DND-41 (cell line): ENCODE data around the gene SLIT2.

ENCODE experiments used
- CTCF ChIP-seq: IDR thresholded peaks from 2 replicates; pipeline ENCODE4 v1.5.1; 2012; ENCODE audit warnings: borderline replicate concordance, low read length, moderate library complexity, mild to moderate bottlenecking; ENCODE audit not compliant: poor library complexity, severe bottlenecking; ENCODE audit errors: extremely low read depth
- EZH2 ChIP-seq: IDR thresholded peaks from 3 replicates; pipeline ENCODE4 v1.6.1; 2012; ENCODE audit warnings: borderline replicate concordance, low read depth, mild to moderate bottlenecking, moderate library complexity, low read length, inconsistent platforms; ENCODE audit not compliant: severe bottlenecking

- TF ChIP-seq CTCF (no peak), EZH2 (no peak)
Observed at GRCh38 chr4:20289782-20290181, 38.1 kb downstream of the SLIT2 start.
